Keratinocyte (primary cell): Measurements from ENCODE around the gene KMT2B. TPM values are rescaled to one million over a fixed set of nuclear protein-coding genes. Genes with fewer than 3 reads are reported as not detected.
"Not testable (repeated sequence)": the region's sequence is repeated elsewhere in the genome, so short reads cannot be mapped to it uniquely, and the experiment has no call there.

Experiments used
- DNase-seq: peaks from one replicate; pipeline ENCODE4 v3.0.0-alpha.2; 2011; ENCODE audit warnings: low read depth, missing footprints, low spot score
- FAIRE-seq: peaks from 2 replicates; lab custom pipeline; 2011; peaks lifted over from hg19 to GRCh38; lab: Jason Lieb, UNC
- H2AFZ ChIP-seq: 2 replicates; pipeline ENCODE4 v1.6.0; 2012; ENCODE audit warnings: low read length, control low read depth, inconsistent platforms; ENCODE audit not compliant: control insufficient read depth
- H3K27ac ChIP-seq: 2 replicates; pipeline ENCODE4 v1.5.1; 2011; ENCODE audit warnings: low read length; ENCODE audit not compliant: control insufficient read depth, insufficient read depth
- H3K27me3 ChIP-seq: 3 replicates; pipeline ENCODE4 v1.6.0; 2011; ENCODE audit warnings: low read length; ENCODE audit not compliant: control insufficient read depth, insufficient read depth; ENCODE audit errors: extremely low read depth
- H3K36me3 ChIP-seq, 2 experiments: 2 replicates in 1 of 2; 3 replicates in 1 of 2; pipeline ENCODE4 v1.5.1; 2011; ENCODE audit warnings: low read length in 2 of 2, mild to moderate bottlenecking in 1 of 2; ENCODE audit not compliant: control insufficient read depth in 2 of 2, insufficient read depth in 2 of 2; ENCODE audit errors: extremely low read depth in 1 of 2
- H3K4me1 ChIP-seq: 3 replicates; pipeline ENCODE4 v1.5.1; 2011; ENCODE audit warnings: low read length; ENCODE audit not compliant: control insufficient read depth, insufficient read depth; ENCODE audit errors: extremely low read depth
- H3K4me2 ChIP-seq: 3 replicates; pipeline ENCODE4 v1.6.0; 2011; ENCODE audit warnings: low read depth, low read length; ENCODE audit not compliant: control insufficient read depth, insufficient read depth; ENCODE audit errors: extremely low read depth
- H3K4me3 ChIP-seq, 3 experiments: fragments of 200-600 bp in 1 of 3; sonication (generic) in 1 of 3; 2 replicates in 2 of 3; 3 replicates in 1 of 3; pipeline ENCODE4 v1.5.1; 2011 to 2016; ENCODE audit warnings: low read length in 3 of 3, mild to moderate bottlenecking in 3 of 3, control low read depth in 2 of 3, inconsistent platforms in 1 of 3, low read depth in 1 of 3, mixed read lengths in 1 of 3, mixed run types in 1 of 3, moderate library complexity in 1 of 3; ENCODE audit not compliant: control insufficient read depth in 2 of 3, insufficient read depth in 2 of 3; ENCODE audit errors: extremely low read depth in 1 of 3
- H3K79me2 ChIP-seq: 2 replicates; pipeline ENCODE4 v1.6.0; 2012; ENCODE audit warnings: low read length; ENCODE audit not compliant: control insufficient read depth, insufficient read depth
- H3K9ac ChIP-seq: 3 replicates; pipeline ENCODE4 v1.6.0; 2011; ENCODE audit warnings: low read length; ENCODE audit not compliant: control insufficient read depth, insufficient read depth; ENCODE audit errors: extremely low read depth
- H3K9me1 ChIP-seq: 3 replicates; pipeline ENCODE4 v1.6.0; 2011; ENCODE audit warnings: low read length; ENCODE audit not compliant: control insufficient read depth, insufficient read depth; ENCODE audit errors: extremely low read depth
- H3K9me3 ChIP-seq: 2 replicates; pipeline ENCODE4 v1.5.1; 2012; ENCODE audit warnings: low read depth, low read length; ENCODE audit not compliant: control insufficient read depth
- H4K20me1 ChIP-seq: 3 replicates; pipeline ENCODE4 v1.6.0; 2011; ENCODE audit warnings: low read length; ENCODE audit not compliant: control insufficient read depth, insufficient read depth; ENCODE audit errors: extremely low read depth
- EZH2 ChIP-seq: IDR thresholded peaks from one replicate; pipeline ENCODE4 v1.6.1; 2012; ENCODE audit warnings: inconsistent platforms, mild to moderate bottlenecking, low read length, moderate library complexity
- dilution Hi-C: fragments of 300-500 bp; cut with MboI; formaldehyde crosslinking; loops from one replicate; pipeline ENCODE4 v1.7.0; 2020; ENCODE audit warnings: low sequenced_read_pairs; ENCODE audit not compliant: extremely low pct_ligation_motif_present
- polyA plus RNA-seq, 5 experiments: library from polyadenylated mRNA; depleted of rRNA in 3 of 5; stranded (reverse) in 3 of 5; stranded (forward) in 1 of 5; unstranded in 1 of 5; fragments of >200 nt; gene quantifications; 1 replicate in 1 of 5; 2 replicates in 3 of 5; 3 replicates in 1 of 5; pipeline versions ENCODE4 v1.2.1 to v1.2.3, GENCODE V29; 2011 to 2012; ENCODE audit warnings: missing spikeins in 2 of 5, low read depth in 1 of 5, low replicate concordance in 1 of 5
- TF ChIP-seq, protein P1 (sequence below), 3 experiments: IDR thresholded peaks in 1 of 3; conservative IDR thresholded peaks in 1 of 3; optimal IDR thresholded peaks in 1 of 3; 2 replicates in 2 of 3; 3 replicates in 1 of 3; pipeline versions ENCODE3 to v1.5.1; 2011; ENCODE audit warnings: low read length in 3 of 3, mild to moderate bottlenecking in 3 of 3, moderate library complexity in 2 of 3, control low read depth in 1 of 3, inconsistent platforms in 1 of 3; ENCODE audit not compliant: insufficient read depth in 2 of 3; ENCODE audit errors: extremely low read depth in 1 of 3

KMT2B gene
- polyA plus RNA-seq, 1 donor (not counting 4 experiments of a cell fraction or from before 2014, with no cell fraction given): 7.7 TPM

DNA sequence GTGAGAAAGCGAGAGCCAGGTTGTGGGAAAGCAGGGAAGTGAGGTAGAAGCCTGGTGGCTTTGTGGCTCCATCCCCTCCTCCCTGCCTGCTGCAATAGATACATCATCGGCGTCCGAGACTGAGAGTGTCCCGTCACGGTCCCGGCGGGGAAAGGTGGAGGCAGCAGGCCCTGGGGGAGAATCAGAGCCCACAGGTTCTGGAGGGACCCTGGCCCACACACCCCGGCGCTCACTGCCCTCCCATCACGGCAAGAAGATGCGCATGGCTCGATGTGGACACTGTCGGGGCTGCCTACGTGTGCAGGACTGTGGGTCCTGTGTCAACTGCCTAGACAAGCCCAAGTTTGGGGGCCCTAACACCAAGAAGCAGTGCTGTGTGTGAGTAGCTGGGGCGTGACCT, 5.1 kb downstream of the KMT2B start:
- H2AFZ ChIP-seq: no peak overlapping the region
- H3K79me2 ChIP-seq: peaks cover 47% of the 10 kb centered on the region
- H3K36me3 ChIP-seq: peaks cover 49 to 50% of the 10 kb centered on the region in 2 experiments
- no peaks in the 10 kb centered on the region for H3K9me1 ChIP-seq
- H3K4me1 ChIP-seq: peaks cover 8% of the 10 kb centered on the region
- no peak overlapping the region for H3K4me3 ChIP-seq
- no peak overlapping the region for H3K9ac ChIP-seq
- FAIRE-seq: no peak
- H3K4me2 ChIP-seq: no peak overlapping the region
- H4K20me1 ChIP-seq: peaks cover 4% of the 10 kb centered on the region
- no peaks in the 10 kb centered on the region for H3K9me3 ChIP-seq
- dilution Hi-C loops: no loop called here
- TF ChIP-seq EZH2: no peak
- TF ChIP-seq, protein P1, sequence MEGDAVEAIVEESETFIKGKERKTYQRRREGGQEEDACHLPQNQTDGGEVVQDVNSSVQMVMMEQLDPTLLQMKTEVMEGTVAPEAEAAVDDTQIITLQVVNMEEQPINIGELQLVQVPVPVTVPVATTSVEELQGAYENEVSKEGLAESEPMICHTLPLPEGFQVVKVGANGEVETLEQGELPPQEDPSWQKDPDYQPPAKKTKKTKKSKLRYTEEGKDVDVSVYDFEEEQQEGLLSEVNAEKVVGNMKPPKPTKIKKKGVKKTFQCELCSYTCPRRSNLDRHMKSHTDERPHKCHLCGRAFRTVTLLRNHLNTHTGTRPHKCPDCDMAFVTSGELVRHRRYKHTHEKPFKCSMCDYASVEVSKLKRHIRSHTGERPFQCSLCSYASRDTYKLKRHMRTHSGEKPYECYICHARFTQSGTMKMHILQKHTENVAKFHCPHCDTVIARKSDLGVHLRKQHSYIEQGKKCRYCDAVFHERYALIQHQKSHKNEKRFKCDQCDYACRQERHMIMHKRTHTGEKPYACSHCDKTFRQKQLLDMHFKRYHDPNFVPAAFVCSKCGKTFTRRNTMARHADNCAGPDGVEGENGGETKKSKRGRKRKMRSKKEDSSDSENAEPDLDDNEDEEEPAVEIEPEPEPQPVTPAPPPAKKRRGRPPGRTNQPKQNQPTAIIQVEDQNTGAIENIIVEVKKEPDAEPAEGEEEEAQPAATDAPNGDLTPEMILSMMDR (optimal IDR thresholded peaks at IDR 0.05 in 1 of 3, IDR thresholded peaks at IDR 0.05 in 1 of 3, conservative IDR thresholded peaks at IDR 0.05 in 1 of 3; ENCODE audit: extremely low read depth in 1 of 3, insufficient read depth in 2 of 3, low read length in 3 of 3): no peak
- H3K27me3 ChIP-seq: no peaks in the 10 kb centered on the region
- DNase-seq: no peak
- no peak overlapping the region for H3K27ac ChIP-seq

DNA sequence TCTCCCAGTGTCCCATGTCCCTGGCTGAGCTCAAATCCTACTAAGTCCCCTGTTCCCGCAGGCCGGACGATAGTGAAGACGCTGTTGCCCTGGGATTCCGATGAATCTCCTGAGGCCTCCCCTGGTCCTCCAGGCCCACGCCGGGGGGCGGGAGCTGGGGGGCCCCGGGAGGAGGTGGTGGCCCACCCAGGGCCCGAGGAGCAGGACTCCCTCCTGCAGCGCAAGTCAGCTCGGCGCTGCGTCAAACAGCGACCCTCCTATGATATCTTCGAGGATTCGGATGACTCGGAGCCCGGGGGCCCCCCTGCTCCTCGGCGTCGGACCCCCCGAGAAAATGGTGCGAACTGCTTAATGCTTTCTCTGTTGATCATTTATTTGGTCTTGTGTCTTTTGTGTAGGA, 5.9 kb downstream of the KMT2B start:
- Histone ChIP-seq H4K20me1 (peaks cover 4% of the 10 kb centered on the region), H3K9me1 (no peaks in the 10 kb centered on the region), H3K4me3 (no peak overlapping the region), H2AFZ (no peak overlapping the region), H3K79me2 (peaks cover 42% of the 10 kb centered on the region), H3K27me3 (no peaks in the 10 kb centered on the region), H3K9me3 (no peaks in the 10 kb centered on the region), H3K36me3 (peaks cover 56 to 57% of the 10 kb centered on the region in 2 experiments), H3K4me1 (peaks cover 8% of the 10 kb centered on the region), H3K9ac (no peak overlapping the region), H3K4me2 (no peak overlapping the region), H3K27ac (no peak overlapping the region)
- DNase-seq (no peak), FAIRE-seq (no peak)
- dilution Hi-C loops: no loop called here
- TF ChIP-seq EZH2: no peak
- TF ChIP-seq, protein P1 (optimal IDR thresholded peaks at IDR 0.05 in 1 of 3, IDR thresholded peaks at IDR 0.05 in 1 of 3, conservative IDR thresholded peaks at IDR 0.05 in 1 of 3; ENCODE audit: extremely low read depth in 1 of 3, insufficient read depth in 2 of 3, low read length in 3 of 3): no peak

DNA sequence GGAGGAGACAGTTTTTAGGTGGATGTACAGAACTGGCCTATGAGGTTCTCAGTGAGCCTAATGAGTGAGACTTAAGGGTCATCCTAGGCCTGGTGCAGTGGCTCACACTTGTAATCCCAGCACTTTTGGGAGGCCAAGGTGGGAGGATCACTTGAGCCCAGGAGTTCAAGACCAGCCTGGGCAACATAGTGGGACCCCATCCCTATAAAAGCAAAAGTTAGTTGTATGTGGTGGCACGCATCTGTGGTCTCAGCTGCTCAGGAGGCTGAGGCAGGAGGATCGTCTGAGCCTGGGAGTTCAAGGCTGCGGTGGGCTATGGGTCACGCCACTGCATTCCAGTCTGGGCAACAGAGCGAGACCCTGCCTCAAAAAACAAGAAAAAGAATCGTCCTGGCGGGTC, 6.3 kb downstream of the KMT2B start:
- FAIRE-seq, H3K9me1 ChIP-seq, dilution Hi-C loops, DNase-seq, H3K4me1 ChIP-seq, H3K9ac ChIP-seq, H2AFZ ChIP-seq, H3K27me3 ChIP-seq, H3K4me2 ChIP-seq, H4K20me1 ChIP-seq, H3K9me3 ChIP-seq, H3K27ac ChIP-seq, H3K4me3 ChIP-seq: not testable (repeated sequence)
- Histone ChIP-seq H3K79me2 (peaks cover 37% of the 10 kb centered on the region), H3K36me3 (peaks cover 60 to 62% of the 10 kb centered on the region in 2 experiments)
